ENCODE results near the gene VIM.
A peak's percentile ranks its signal among the peaks of the same experiment; 100 is the strongest.

VIM gene

DNA sequence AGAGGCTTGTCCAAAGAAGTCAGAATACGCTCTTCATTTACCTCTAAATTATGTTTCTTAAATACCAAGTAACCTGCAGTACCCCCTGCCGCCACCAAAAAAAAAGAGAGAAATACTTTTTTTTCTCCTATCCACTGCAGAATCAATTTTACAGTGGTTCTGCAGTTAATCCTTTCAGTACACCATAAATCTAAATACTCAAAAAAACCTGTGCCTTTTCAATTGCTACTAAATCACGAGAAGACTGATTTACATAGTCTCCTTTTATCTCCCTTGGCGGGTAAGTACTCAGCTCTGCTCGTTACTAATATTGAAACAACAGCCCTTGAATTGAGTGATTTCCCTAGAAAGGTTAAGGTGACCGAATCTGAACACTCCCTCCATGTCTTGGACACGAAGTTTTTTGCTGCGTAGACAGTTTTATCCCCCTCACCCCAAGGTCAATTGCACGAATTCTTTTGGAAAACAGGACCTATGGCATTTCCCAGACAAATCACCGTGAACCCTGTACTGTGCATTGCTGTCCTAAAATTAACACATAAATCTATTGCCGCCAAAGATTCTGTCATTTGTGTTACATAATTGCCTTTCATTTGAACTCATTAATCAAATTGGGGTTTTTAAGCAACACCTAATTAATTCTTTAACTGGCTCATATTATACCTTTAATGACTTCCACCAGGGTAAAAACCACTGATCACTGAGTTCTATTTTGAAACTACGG, 512 bp upstream of the VIM start:
- TF ChIP-seq, protein P1, sequence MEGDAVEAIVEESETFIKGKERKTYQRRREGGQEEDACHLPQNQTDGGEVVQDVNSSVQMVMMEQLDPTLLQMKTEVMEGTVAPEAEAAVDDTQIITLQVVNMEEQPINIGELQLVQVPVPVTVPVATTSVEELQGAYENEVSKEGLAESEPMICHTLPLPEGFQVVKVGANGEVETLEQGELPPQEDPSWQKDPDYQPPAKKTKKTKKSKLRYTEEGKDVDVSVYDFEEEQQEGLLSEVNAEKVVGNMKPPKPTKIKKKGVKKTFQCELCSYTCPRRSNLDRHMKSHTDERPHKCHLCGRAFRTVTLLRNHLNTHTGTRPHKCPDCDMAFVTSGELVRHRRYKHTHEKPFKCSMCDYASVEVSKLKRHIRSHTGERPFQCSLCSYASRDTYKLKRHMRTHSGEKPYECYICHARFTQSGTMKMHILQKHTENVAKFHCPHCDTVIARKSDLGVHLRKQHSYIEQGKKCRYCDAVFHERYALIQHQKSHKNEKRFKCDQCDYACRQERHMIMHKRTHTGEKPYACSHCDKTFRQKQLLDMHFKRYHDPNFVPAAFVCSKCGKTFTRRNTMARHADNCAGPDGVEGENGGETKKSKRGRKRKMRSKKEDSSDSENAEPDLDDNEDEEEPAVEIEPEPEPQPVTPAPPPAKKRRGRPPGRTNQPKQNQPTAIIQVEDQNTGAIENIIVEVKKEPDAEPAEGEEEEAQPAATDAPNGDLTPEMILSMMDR (IDR thresholded peaks at IDR 0.05; ENCODE audit: low read depth, low read length): peak; percentile 57
- peak; percentile 58 to 64 for DNase-seq (ENCODE audit: low read depth in 2 of 2)

DNA sequence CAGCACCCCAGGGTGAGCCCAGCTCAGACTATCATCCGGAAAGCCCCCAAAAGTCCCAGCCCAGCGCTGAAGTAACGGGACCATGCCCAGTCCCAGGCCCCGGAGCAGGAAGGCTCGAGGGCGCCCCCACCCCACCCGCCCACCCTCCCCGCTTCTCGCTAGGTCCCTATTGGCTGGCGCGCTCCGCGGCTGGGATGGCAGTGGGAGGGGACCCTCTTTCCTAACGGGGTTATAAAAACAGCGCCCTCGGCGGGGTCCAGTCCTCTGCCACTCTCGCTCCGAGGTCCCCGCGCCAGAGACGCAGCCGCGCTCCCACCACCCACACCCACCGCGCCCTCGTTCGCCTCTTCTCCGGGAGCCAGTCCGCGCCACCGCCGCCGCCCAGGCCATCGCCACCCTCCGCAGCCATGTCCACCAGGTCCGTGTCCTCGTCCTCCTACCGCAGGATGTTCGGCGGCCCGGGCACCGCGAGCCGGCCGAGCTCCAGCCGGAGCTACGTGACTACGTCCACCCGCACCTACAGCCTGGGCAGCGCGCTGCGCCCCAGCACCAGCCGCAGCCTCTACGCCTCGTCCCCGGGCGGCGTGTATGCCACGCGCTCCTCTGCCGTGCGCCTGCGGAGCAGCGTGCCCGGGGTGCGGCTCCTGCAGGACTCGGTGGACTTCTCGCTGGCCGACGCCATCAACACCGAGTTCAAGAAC, 1.1 kb downstream of the VIM start:
- peak overlapping the region; percentile 96 to 97 for H3K4me3 ChIP-seq (replicated peaks in 1 of 2; ENCODE audit: low read depth in 2 of 2, low read length in 2 of 2)
- peak; percentile 92 to 97 for DNase-seq (ENCODE audit: low read depth in 2 of 2)
- TF ChIP-seq, protein P1 (IDR thresholded peaks at IDR 0.05; ENCODE audit: low read depth, low read length): no peak

More for the DNA sequence above, 512 bp upstream of the VIM start:
- peak overlapping the region; percentile 96 to 97 for H3K4me3 ChIP-seq (replicated peaks in 1 of 2; ENCODE audit: low read depth in 2 of 2, low read length in 2 of 2)

DNA sequence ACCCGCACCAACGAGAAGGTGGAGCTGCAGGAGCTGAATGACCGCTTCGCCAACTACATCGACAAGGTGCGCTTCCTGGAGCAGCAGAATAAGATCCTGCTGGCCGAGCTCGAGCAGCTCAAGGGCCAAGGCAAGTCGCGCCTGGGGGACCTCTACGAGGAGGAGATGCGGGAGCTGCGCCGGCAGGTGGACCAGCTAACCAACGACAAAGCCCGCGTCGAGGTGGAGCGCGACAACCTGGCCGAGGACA, 1.6 kb downstream of the VIM start:
- peak overlapping the region; percentile 96 to 97 for H3K4me3 ChIP-seq (replicated peaks in 1 of 2; ENCODE audit: low read depth in 2 of 2, low read length in 2 of 2)
- peak in 1 of 2 donors; percentile 61 for DNase-seq (ENCODE audit: low read depth in 2 of 2)

DNA sequence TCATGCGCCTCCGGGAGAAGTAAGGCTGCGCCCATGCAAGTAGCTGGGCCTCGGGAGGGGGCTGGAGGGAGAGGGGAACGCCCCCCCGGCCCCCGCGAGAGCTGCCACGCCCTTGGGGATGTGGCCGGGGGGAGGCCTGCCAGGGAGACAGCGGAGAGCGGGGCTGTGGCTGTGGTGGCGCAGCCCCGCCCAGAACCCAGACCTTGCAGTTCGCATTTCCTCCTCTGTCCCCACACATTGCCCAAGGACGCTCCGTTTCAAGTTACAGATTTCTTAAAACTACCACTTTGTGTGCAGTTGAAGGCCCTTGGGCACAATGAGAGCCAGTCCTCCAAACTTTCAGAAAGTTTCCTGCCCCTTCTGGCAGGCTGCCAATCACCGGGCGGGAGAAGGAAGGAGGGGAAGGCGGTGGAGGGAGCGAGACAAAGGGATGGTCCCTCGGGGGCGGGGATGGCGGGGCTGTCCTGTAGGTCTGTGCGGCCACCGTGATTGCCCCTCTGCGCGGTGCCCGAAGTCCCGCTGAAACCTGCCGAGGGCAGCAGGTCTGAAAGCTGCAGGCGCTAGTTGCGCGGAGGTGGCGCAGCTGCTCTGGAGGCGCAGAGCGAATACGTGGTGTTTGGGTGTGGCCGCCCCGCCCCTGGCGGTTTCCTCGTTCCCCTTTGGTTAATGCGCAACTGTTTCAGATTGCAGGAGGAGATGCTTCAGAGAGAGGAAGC, 2.1 kb downstream of the VIM start:
- TF ChIP-seq, protein P1 (IDR thresholded peaks at IDR 0.05; ENCODE audit: low read depth, low read length): no peak
- H3K4me3 ChIP-seq (replicated peaks in 1 of 2; ENCODE audit: low read depth in 2 of 2, low read length in 2 of 2): peak overlapping the region; percentile 96 to 97
- peak; percentile 75 to 81 for DNase-seq (ENCODE audit: low read depth in 2 of 2)

More for the DNA sequence above, 1.6 kb downstream of the VIM start:
- TF ChIP-seq, protein P1 (IDR thresholded peaks at IDR 0.05; ENCODE audit: low read depth, low read length): no peak

DNA sequence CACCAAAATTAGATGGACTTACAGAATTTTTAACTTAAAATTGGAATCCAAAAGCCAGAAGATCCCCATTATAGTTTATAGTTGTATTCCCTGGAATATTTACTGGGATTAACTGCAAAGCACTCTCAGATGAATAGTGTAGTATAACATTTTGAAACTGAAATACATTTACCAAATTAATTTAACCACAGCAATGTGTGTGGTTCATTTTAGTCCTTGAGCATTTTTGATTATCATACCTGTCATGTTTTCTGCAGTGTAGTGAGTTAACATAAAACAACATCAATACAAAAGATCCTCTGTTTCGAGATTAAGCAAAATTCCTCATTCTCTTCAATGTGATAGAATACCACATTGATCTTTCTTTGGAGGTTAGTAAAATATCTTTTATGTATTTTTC, 3.7 kb downstream of the VIM start:
- no peak for DNase-seq (ENCODE audit: low read depth in 2 of 2)
- TF ChIP-seq, protein P1 (IDR thresholded peaks at IDR 0.05; ENCODE audit: low read depth, low read length): no peak
- H3K4me3 ChIP-seq (replicated peaks in 1 of 2; ENCODE audit: low read depth in 2 of 2, low read length in 2 of 2): peak overlapping the region; percentile 96 to 97

DNA sequence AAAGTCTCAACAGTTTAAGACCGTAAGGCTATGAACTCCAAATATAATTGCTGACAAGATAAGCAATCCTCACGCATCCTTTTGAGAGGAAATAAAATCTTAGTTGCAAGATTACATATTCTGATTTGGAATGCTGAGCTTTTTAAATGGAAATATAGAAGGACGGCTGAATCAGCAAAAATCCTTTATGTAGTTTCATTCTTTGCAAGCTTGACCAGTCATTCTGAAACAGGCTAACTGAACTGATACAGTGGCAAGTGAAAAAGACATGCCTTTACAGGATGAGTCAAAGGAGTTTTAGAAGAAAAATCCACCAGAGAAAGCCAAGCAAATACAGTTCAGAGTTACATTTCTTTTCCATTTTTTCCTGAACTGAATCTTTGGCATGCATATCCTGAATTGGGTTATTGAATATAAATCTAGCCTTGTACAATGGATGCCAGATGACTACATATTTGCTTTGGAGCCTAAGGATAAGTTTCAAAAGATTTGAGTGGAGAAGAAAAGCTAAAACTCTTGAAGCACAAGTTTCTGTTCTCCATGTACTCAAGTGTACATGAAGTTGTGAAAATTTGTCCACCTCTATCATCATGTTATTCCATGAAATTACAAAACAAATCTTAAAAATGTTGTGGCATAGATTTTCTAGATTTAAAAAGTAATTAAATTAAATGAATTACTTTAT, 4.4 kb downstream of the VIM start:
- H3K4me3 ChIP-seq (replicated peaks in 1 of 2; ENCODE audit: low read depth in 2 of 2, low read length in 2 of 2): peak overlapping the region; percentile 96 to 97
- DNase-seq (ENCODE audit: low read depth in 2 of 2): peak in 1 of 2 donors; percentile 58

More for the DNA sequence above, 4.4 kb downstream of the VIM start:
- TF ChIP-seq, protein P1 (IDR thresholded peaks at IDR 0.05; ENCODE audit: low read depth, low read length): no peak
